Body of pancreas (tissue), 4 donors: ENCODE data around the gene LCA5.

ENCODE experiments used
- POLR2A ChIP-seq, 3 donors: fragments of 450-650 bp; IDR thresholded peaks; one replicate each; pipeline ENCODE4 v1.6.1; 2016; ENCODE audit warnings: antibody characterized with exemption in 3 of 3, mild to moderate bottlenecking in 2 of 3
- TF ChIP-seq, protein P1 (sequence below), 7 experiments: fragments of 450-650 bp in 4 of 7; fragments of 200-600 bp in 3 of 7; sonication (generic) in 3 of 7; IDR thresholded peaks; one replicate each; pipeline ENCODE4 v1.5.1; 2016 to 2019; ENCODE audit warnings: antibody characterized with exemption in 7 of 7

DNA sequence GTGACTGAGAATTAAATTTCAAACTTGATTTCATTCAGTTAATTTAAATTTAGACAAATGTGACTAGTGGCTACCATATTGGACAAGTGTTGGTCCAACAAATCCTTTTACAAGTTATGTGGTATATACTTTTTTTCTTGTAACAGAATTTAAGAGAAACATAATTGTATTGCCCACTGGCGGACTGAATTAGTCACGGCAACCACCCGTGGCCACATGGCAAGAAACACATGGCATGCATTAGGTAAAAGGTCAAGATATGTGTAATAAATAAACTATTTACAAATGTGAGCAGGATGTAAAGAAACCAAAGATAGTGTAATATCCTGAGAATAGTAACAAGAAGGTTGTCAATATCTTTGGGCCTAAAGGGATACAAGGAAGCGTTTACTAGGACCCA lies 91.2 kb downstream of the LCA5 start:
- TF ChIP-seq POLR2A (IDR thresholded peaks at IDR 0.05), result no peak
- TF ChIP-seq, protein P1, sequence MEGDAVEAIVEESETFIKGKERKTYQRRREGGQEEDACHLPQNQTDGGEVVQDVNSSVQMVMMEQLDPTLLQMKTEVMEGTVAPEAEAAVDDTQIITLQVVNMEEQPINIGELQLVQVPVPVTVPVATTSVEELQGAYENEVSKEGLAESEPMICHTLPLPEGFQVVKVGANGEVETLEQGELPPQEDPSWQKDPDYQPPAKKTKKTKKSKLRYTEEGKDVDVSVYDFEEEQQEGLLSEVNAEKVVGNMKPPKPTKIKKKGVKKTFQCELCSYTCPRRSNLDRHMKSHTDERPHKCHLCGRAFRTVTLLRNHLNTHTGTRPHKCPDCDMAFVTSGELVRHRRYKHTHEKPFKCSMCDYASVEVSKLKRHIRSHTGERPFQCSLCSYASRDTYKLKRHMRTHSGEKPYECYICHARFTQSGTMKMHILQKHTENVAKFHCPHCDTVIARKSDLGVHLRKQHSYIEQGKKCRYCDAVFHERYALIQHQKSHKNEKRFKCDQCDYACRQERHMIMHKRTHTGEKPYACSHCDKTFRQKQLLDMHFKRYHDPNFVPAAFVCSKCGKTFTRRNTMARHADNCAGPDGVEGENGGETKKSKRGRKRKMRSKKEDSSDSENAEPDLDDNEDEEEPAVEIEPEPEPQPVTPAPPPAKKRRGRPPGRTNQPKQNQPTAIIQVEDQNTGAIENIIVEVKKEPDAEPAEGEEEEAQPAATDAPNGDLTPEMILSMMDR (IDR thresholded peaks at IDR 0.05), result no peak
